Measurements from ENCODE around the gene DYNC2H1.

- TF ChIP-seq CTCF (IDR thresholded peaks at IDR 0.05; ENCODE audit: insufficient read depth, low read depth, low read length) = no peak
- no peak for TF ChIP-seq EZH2 (IDR thresholded peaks at IDR 0.05; ENCODE audit: insufficient read depth, low read length)
Measured at GRCh38 chr11:103528046-103528445, 418.8 kb downstream of the DYNC2H1 start.
